GM06990 (cell line): Measurements from ENCODE around the gene PHYHD1.
"Not testable (repeated sequence)": the region's sequence is repeated elsewhere in the genome, so short reads cannot be mapped to it uniquely, and the experiment has no call there.

ENCODE experiments used
- DNase-seq: peaks from one replicate; pipeline ENCODE4 v3.0.0-alpha.2; 2011; ENCODE audit not compliant: insufficient read length; ENCODE audit errors: extremely low read depth
- H3K27me3 ChIP-seq: replicated peaks from 2 replicates; pipeline ENCODE4 v1.6.0; 2011; ENCODE audit warnings: low read length; ENCODE audit not compliant: control insufficient read depth, insufficient read depth
- H3K36me3 ChIP-seq: 2 replicates; pipeline ENCODE4 v1.5.1; 2011; ENCODE audit warnings: low read length; ENCODE audit not compliant: control insufficient read depth, insufficient read depth
- H3K4me3 ChIP-seq: replicated peaks from 2 replicates; pipeline ENCODE4 v1.5.1; 2011; ENCODE audit warnings: low read depth, mild to moderate bottlenecking, control low read depth, low read length
- TF ChIP-seq, protein P1 (sequence below): IDR thresholded peaks from 2 replicates; pipeline ENCODE4 v1.5.1; 2011; ENCODE audit warnings: low read length, control low read depth, mild to moderate bottlenecking, inconsistent platforms; ENCODE audit not compliant: insufficient read depth, poor library complexity, severe bottlenecking

PHYHD1 gene

DNA sequence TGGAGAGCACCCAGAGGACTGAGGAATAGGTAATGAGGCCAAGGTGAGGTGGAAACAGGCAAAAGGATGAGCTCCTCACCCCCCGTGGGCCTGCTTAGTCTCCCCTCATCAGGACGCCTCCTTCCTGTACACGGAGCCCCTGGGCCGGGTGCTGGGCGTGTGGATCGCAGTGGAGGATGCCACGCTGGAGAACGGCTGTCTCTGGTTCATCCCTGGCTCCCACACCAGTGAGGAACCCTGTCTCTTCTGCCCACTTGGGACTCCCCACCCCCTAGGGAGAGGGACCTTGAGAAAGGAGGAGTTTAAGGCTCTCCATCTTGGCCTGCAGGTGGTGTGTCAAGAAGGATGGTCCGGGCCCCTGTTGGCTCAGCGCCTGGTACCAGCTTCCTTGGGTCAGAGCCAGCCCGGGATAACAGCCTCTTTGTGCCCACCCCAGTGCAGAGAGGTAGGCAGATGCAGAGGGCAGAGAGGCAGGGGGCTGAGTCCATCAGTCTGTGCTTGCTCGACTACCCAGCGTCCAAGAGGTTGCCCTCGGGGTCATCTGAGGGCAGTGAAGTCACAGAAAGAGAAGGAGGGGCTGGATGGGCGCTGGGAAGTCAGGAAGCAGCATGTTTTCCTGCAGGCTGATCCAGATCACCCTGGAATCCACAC, 19.6 kb downstream of the PHYHD1 start:
- Histone ChIP-seq H3K4me3 (no peak overlapping the region), H3K27me3 (no peaks in the 10 kb centered on the region), H3K36me3 (peaks cover 3% of the 10 kb centered on the region; the same call in 1 of the 2 replicates)
- TF ChIP-seq, protein P1, sequence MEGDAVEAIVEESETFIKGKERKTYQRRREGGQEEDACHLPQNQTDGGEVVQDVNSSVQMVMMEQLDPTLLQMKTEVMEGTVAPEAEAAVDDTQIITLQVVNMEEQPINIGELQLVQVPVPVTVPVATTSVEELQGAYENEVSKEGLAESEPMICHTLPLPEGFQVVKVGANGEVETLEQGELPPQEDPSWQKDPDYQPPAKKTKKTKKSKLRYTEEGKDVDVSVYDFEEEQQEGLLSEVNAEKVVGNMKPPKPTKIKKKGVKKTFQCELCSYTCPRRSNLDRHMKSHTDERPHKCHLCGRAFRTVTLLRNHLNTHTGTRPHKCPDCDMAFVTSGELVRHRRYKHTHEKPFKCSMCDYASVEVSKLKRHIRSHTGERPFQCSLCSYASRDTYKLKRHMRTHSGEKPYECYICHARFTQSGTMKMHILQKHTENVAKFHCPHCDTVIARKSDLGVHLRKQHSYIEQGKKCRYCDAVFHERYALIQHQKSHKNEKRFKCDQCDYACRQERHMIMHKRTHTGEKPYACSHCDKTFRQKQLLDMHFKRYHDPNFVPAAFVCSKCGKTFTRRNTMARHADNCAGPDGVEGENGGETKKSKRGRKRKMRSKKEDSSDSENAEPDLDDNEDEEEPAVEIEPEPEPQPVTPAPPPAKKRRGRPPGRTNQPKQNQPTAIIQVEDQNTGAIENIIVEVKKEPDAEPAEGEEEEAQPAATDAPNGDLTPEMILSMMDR: no peak
- DNase-seq: no peak

DNA sequence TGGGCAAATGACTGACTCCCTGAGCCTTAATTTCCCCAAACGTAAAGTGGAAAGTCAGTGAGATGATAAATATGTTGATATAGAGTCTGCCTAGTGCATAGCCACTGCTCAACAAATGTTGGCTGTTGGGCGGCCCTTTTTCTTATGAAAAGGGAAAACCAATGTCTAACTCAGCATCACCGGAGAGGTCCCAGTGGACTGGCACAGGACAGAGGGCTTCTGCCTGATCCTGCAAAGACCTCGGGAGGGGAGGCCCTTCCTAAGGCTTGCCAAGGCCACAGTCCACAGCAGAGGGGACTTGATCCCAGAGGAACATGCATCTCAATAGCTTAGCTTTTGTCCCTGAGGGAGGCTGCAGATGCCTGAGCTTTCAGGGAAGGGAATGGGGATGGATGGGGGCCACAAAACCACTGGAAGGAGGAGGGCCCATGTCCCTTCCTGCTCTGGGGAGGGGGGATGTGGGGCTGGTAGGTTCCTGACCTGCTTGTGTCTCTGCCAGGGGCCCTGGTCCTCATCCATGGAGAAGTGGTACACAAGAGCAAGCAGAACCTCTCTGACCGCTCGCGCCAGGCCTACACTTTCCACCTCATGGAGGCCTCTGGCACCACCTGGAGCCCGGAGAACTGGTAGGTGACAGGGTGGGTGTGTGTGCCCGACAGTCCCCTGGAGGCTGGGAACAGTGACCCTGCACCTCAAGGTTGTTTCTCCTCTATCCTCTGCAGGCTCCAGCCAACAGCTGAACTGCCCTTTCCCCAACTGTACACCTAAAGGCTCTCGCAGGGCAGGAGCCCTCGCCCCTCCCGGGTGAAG, 20.4 kb downstream of the PHYHD1 start:
- TF ChIP-seq, protein P1: no peak
- Histone ChIP-seq H3K36me3 (peaks cover 3% of the 10 kb centered on the region; the same call in 1 of the 2 replicates), H3K4me3 (no peak overlapping the region), H3K27me3 (no peaks in the 10 kb centered on the region)
- DNase-seq: no peak

DNA sequence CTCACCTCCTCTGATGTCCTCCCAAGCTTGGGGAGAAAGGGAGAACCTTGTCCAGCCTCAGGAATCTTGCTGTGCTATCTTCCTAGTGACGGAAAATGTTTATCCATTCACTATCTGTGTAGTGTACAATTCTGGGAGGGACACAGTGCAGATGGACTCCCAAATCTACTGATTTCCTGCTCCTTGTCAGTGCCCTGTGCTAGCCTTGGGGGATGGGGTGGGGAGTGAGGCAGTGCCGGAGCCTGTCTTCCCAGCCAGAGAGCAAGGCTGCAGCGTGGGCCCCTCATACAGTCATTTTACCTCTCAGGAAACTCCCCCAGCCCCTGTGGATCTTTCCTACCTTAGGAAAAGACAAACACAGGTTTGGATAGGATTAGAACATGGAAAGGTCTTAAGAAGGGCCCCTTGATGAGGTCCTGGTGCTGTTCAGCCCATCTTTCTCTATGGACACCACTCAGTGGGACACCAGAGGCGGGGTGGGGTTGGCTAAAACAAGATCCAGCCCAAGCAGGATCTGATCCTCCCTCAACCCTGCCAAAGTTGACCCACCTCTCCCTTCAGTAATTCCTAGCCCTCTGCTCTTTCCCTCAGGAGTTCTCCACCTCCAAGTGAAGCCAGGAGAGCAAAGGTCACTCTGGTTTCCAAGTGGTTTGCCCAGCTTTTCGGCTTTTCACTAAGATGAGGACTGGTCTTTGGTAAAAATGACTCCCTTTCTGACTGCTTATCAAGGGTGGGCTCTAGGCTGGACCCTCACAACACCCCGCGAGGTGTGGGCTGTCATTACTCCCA, 23.2 kb downstream of the PHYHD1 start:
- no peaks in the 10 kb centered on the region for H3K27me3 ChIP-seq
- no peak for DNase-seq
- H3K36me3 ChIP-seq: peaks cover 3% of the 10 kb centered on the region; the same call in 1 of the 2 replicates
- no peak overlapping the region for H3K4me3 ChIP-seq
- TF ChIP-seq, protein P1: no peak

DNA sequence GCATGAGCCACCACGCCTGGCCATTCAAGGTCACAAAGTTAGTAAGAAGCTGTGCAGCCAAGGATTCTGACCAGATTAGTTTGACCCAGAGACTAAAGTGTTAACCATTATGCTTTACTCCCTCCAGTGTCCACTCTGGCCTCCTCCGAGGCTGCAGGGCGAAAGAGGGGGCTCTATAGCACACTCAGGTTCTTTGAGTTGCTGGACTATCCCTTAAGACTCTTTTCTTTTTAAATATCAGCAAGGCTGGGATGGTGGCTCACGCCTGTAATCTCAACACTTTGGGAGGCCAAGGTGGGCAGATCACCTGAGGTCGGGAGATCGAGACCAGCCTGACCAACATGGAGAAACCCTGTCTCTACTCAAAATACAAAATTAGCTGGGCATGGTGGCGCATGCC, 24.2 kb downstream of the PHYHD1 start:
- DNase-seq, H3K27me3 ChIP-seq, H3K36me3 ChIP-seq, H3K4me3 ChIP-seq: not testable (repeated sequence)

DNA sequence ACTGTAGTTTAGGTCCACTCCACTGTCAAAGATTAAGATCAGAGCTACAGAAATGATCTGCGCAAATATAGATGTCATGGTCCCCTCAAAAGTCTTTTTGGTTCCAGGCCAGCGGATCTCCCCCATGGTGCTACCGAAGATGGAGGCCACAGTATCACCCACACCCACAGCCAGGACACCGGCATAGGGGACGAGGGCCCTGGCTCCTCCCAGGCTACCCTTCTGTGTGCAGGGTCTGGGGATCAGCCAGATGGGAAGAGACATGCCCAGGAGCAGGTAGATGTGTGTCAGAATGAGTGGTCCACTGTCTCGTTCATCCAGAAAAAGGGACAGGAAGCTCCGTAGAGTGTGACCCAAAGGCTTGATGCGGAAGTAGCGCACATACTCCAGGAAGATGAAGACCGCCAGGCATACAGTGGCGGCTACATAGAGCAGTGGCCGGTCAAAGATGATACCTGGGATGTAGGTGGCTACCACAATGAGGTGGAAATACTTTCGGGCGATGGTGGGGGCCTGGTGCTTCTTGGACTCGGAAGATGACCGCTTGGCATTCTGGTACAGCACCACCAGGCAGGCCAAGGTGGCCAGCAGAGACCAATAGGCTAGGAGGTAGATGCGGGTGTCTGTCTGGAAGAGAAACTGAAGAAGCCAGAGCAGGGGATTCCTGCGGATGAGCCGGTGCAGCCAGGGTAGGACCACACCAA, 25.2 kb downstream of the PHYHD1 start:
- TF ChIP-seq, protein P1: no peak
- Histone ChIP-seq H3K27me3 (no peaks in the 10 kb centered on the region), H3K4me3 (peak overlapping the region; percentile 79; the same call in 1 of the 2 replicates), H3K36me3 (peaks cover 5% of the 10 kb centered on the region)
- no peak for DNase-seq
